T47D (cell line): Measurements from ENCODE around the gene ANKRD6.

Experiments used
- DNase-seq, 2 experiments: peaks; one replicate each; pipeline versions ENCODE4 v3.0.0 to v3.0.0-alpha.2; 2011 to 2012; ENCODE audit warnings: low read depth in 1 of 2, low spot score in 1 of 2
- JUND ChIP-seq: IDR thresholded peaks from 2 replicates; pipeline ENCODE4 v1.6.1; 2012; ENCODE audit warnings: low read depth
- in situ Hi-C: cut with HindIII; loops from 2 replicates; pipeline ENCODE4 v1.10.0; 2016; ENCODE audit warnings: low sequenced_read_pairs, low pct_unique_long_range_greater_than_20kb

The ANKRD6 gene

DNA sequence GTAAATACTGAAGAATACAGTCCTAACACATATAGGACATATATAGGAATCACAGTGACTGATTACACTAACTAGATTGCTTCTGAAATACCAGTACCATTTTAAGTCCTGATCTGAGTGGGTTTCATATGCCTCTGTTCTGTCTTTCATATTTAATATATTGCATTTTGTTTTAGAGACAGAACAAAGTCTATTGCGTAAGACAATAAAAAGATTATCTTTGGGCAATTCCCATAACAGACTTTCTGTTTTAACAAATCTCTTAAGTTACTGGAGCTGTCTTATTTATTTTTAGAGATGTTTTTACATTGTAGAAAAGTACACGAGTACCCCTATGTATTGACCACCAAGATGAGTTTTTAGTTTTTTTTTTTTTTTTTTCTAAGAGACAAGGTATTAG lies 29.6 kb downstream of the ANKRD6 start:
- TF ChIP-seq JUND = no peak

GRCh38 chr6:89464295-89464694 lies 31.3 kb downstream of the ANKRD6 start:
- in situ Hi-C loops = no loop called here
- no peak for DNase-seq
- TF ChIP-seq JUND = no peak

More for the DNA sequence above, 29.6 kb downstream of the ANKRD6 start:
- in situ Hi-C loops = no loop called here
- DNase-seq = no peak

DNA sequence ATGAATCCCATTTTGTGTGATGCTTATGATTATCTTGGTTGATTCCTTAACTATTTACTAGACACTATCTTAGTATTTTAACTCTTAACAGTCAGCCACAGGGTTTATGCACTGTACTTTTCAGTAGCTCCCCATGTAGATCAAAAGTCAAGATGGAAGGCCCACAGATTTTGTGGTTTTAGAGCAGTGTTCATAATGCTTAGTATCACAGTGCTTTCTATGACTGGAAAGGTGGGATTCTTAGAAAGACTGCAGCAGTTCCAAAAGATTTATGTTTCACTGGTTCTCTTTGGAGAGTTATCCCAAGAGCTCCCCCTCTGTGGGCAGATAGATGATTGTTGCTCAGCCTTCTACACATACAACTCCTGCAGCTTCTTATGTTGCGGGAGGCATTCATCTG lies 34.5 kb downstream of the ANKRD6 start:
- no peak for TF ChIP-seq JUND
- DNase-seq = no peak
- in situ Hi-C loops = no loop called here

DNA sequence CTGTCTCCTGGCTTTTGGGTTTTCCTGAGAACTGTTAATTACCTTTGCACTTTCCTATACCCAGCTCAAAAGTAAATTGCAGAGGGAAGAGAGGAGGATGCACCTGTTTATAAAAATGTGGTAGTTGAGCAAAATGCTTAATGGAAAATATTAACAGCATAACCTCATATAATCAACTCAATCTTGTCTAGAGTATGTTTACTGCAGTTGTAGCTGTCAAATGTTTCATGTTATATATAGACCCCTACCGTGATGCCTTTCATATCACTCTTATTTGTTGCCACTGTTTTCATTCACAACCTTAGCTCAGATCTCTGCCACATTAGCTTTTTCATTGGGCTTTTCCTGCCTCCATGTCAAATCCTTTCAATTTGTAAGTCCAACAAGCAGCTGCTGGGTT lies 36.0 kb downstream of the ANKRD6 start:
- no peak for DNase-seq
- in situ Hi-C loops = no loop called here
- TF ChIP-seq JUND = no peak

- TF ChIP-seq JUND = no peak
- in situ Hi-C loops = no loop called here
- DNase-seq = no peak
Observed at GRCh38 chr6:89471287-89471867, 38.4 kb downstream of the ANKRD6 start.

GRCh38 chr6:89475101-89475500 lies 42.1 kb downstream of the ANKRD6 start:
- no peak for DNase-seq
- in situ Hi-C loops = no loop called here
- TF ChIP-seq JUND = no peak

- no peak for TF ChIP-seq JUND
- in situ Hi-C loops = no loop called here
- DNase-seq = no peak
Observed at GRCh38 chr6:89475634-89476033, 42.7 kb downstream of the ANKRD6 start.

DNA sequence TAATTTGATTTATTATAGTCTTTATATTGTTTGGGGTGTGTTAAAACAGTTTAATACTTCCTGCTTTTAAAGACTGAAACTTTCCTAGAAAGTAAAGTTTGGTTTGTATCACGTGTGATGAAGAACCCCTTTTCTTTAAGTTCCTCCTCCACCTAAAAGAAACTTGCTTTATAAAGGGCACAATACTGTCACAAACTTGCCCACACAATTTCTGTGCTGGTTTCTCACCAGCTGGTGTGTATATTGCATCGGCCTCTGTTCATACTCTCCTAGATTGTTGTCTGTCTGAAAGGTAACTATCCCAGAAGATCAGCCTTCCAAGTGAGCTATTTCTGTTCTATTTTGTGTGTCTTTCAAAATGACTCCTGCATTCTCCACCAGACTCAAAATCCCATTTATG lies 46.9 kb downstream of the ANKRD6 start:
- DNase-seq = no peak
- in situ Hi-C loops = no loop called here
- TF ChIP-seq JUND = no peak

DNA sequence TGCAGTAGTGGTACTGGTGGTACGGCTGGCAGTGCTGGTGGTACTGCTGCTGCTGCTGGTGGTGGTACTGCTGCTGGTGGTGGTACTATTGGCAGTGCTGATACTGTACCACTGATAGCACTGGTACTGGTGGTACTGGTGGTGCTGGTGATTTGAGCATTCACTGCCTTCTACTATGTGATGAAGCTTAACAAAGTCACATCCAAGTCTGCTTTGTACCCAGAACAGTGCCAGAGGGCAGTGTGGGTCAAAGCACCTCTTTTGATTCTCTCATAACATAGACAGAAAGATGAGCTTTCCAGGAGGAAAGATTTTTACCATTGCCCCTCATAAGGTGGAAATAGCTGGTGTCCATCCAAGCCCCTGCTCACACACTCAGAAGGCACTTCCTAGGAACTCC lies 48.7 kb downstream of the ANKRD6 start:
- in situ Hi-C loops = no loop called here
- TF ChIP-seq JUND = no peak
- no peak for DNase-seq

DNA sequence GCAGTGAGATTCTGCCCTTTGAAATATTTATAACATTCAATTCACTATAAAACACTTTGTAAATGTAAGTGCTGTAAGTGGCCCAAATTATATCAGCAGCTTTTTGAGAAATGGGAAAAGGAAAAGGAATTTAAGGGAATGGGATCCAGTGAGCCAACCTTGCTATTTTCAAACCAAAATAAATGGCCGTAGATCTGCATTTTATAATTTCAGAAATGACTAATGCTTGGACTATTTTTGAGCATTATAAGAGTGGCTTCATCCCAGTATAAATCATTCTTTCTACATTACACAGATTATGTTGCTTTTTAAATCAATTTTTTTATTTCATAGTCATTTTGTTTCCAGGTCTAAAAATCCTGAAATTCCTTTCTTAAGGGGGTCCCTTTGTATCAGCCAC lies 49.2 kb downstream of the ANKRD6 start:
- in situ Hi-C loops = no loop called here
- DNase-seq = no peak
- TF ChIP-seq JUND = no peak

GRCh38 chr6:89483111-89483720 lies 50.3 kb downstream of the ANKRD6 start:
- no peak for DNase-seq
- in situ Hi-C loops = no loop called here

GRCh38 chr6:89485320-89485719 lies 52.4 kb downstream of the ANKRD6 start:
- in situ Hi-C loops = no loop called here
- no peak for TF ChIP-seq JUND
- DNase-seq = no peak

More at GRCh38 chr6:89483111-89483720, 50.3 kb downstream of the ANKRD6 start:
- no peak for TF ChIP-seq JUND

DNA sequence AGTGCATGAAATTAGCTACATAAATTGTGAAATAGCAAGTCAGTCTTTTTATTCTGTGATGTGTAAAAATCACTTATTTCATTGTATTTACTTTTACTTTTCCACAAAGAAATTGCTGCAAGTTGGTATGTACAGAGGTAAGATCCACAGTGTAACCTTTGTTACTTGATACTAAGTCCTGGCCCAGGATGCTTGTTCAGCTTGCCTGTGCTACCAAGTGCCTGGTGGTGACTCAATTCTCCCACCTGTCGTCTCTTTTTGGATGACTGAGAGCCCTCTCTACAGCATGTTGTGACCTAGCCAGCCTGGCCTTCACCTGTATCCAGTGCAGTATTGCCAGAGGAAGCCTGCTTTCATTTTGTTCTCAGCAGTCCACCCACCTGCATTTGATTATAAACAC lies 54.9 kb downstream of the ANKRD6 start:
- in situ Hi-C loops = no loop called here
- no peak for TF ChIP-seq JUND
- DNase-seq = no peak

DNA sequence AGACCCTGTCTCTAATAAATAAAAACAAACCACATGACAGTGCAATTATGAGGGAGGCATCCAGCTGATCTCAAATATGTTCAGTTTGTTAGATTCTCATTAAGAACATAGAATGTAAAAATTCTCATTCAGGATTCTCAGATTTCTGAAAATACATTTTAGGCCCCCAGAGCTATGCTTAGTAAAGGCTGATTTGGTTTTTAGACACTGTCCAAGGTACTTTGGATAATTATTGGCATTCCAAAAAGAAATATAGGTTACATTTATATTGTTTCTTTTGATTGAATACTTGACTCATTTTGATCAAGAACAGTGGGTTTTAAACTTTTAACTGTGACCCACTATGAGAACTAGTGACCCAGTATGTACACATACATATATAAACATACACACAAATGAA lies 55.5 kb downstream of the ANKRD6 start:
- in situ Hi-C loops = no loop called here
- TF ChIP-seq JUND = no peak
- no peak for DNase-seq

DNA sequence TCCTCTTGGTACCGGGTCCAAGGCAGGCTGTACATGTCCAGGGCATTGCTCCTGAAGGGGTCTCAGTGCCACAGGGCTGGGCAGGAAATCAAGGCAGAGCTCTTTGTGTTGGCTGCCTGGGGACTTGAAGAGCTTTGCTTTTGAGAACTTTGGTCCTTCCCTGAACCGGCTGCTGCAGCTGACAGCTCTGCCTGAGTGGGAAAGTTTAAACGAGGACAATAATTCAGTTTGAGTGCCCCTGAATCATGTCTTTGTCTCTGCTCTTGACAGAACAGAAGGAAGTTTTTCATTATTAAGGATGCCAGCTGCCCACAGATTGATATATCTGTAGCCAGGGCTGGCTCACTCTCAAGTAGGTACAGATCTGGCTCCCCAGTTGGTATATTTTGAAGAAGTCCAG lies 56.1 kb downstream of the ANKRD6 start:
- DNase-seq = no peak
- TF ChIP-seq JUND = no peak
- in situ Hi-C loops = no loop called here
